Measurements from ENCODE around the gene XRN1.

GRCh38 chr3:142467768-142468167 lies 19.9 kb upstream of the XRN1 start:
- no peak for TF ChIP-seq CTCF (conservative IDR thresholded peaks at IDR 0.05)
- TF ChIP-seq ZFX (IDR thresholded peaks at IDR 0.05) = no peak
